ENCODE results near the gene GRIP1.

GRIP1 gene

GRCh38 chr12:66693901-66694513, 15.1 kb upstream of the GRIP1 start:
- peak; percentile 55 for TF ChIP-seq CTCF (IDR thresholded peaks at IDR 0.05; ENCODE audit: insufficient read depth, low read depth, low read length, missing control alignments)
- no peak overlapping the region for H3K4me3 ChIP-seq (ENCODE audit: low read depth, low read length)
- DNase-seq (ENCODE audit: low read depth), result peak; percentile 81

- DNase-seq (ENCODE audit: low read depth), result no peak
- H3K4me3 ChIP-seq (ENCODE audit: low read depth, low read length), result no peak overlapping the region
- no peak for TF ChIP-seq CTCF (IDR thresholded peaks at IDR 0.05; ENCODE audit: insufficient read depth, low read depth, low read length, missing control alignments)
Observed at GRCh38 chr12:66692986-66693385, 14.1 kb upstream of the GRIP1 start.

- no peak overlapping the region for H3K4me3 ChIP-seq (ENCODE audit: low read depth, low read length)
- TF ChIP-seq CTCF (IDR thresholded peaks at IDR 0.05; ENCODE audit: insufficient read depth, low read depth, low read length, missing control alignments), result no peak
- DNase-seq (ENCODE audit: low read depth), result no peak
Observed at GRCh38 chr12:66692170-66692569, 13.3 kb upstream of the GRIP1 start.

GRCh38 chr12:66688846-66689439, 10.1 kb upstream of the GRIP1 start:
- peak; percentile 71 for TF ChIP-seq CTCF (IDR thresholded peaks at IDR 0.05; ENCODE audit: insufficient read depth, low read depth, low read length, missing control alignments)
- no peak overlapping the region for H3K4me3 ChIP-seq (ENCODE audit: low read depth, low read length)
- peak; percentile 79 for DNase-seq (ENCODE audit: low read depth)

- TF ChIP-seq CTCF (IDR thresholded peaks at IDR 0.05; ENCODE audit: insufficient read depth, low read depth, low read length, missing control alignments), result no peak
- DNase-seq (ENCODE audit: low read depth), result peak; percentile 39
Observed at GRCh38 chr12:66684222-66684621, 5.3 kb upstream of the GRIP1 start.

GRCh38 chr12:66683822-66684221, 4.9 kb upstream of the GRIP1 start:
- TF ChIP-seq CTCF (IDR thresholded peaks at IDR 0.05; ENCODE audit: insufficient read depth, low read depth, low read length, missing control alignments), result no peak
- no peak for DNase-seq (ENCODE audit: low read depth)
- H3K4me3 ChIP-seq (ENCODE audit: low read depth, low read length), result no peak overlapping the region

More at GRCh38 chr12:66684222-66684621, 5.3 kb upstream of the GRIP1 start:
- no peak overlapping the region for H3K4me3 ChIP-seq (ENCODE audit: low read depth, low read length)

- H3K4me3 ChIP-seq (ENCODE audit: low read depth, low read length), result no peak overlapping the region
- TF ChIP-seq CTCF (IDR thresholded peaks at IDR 0.05; ENCODE audit: insufficient read depth, low read depth, low read length, missing control alignments), result no peak
- no peak for DNase-seq (ENCODE audit: low read depth)
Observed at GRCh38 chr12:66683073-66683472, 4.2 kb upstream of the GRIP1 start.
